ENCODE results near the gene ISL2.

DNA sequence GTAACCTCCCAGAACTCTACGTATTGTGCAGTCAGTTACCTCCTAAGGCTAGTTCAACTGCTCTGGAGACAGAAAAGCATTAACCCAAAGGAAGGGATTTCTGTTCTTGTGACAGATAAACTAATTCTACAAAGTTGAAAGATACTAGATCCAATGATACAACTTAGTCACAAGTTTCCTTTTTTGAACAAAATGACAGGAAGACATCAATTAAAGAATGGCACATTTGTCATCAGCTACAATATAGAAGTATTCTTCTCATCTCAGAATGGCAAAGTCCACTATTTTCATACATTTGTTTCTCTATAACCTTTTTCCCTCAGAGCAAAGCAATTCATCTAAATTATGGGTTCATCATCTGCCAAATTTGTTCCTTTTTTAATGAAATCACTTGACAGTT lies 43.7 kb downstream of the ISL2 start:
- no peak for TF ChIP-seq EZH2 (IDR thresholded peaks at IDR 0.05)
- TF ChIP-seq POLR2AphosphoS5 (IDR thresholded peaks at IDR 0.05; ENCODE audit: borderline replicate concordance, low read depth, low read length): no peak
